ENCODE measurements around the gene SV2B. TPM values are rescaled to one million over a fixed set of nuclear protein-coding genes. Genes with fewer than 3 reads are reported as not detected.

SV2B gene
- polyA plus RNA-seq, 1 donor: 3.9 TPM

- DNase-seq: peak; percentile 16
These were observed 4.1 kb downstream of the SV2B start for GRCh38 chr15:91104111-91104510.

GRCh38 chr15:91108421-91108820, 8.4 kb downstream of the SV2B start:
- DNase-seq: no peak

GRCh38 chr15:91109885-91110284, 9.8 kb downstream of the SV2B start:
- no peak for DNase-seq

GRCh38 chr15:91110407-91110806, 10.3 kb downstream of the SV2B start:
- no peak for DNase-seq

GRCh38 chr15:91113030-91113429, 13.0 kb downstream of the SV2B start:
- no peak for DNase-seq

GRCh38 chr15:91114301-91114700, 14.2 kb downstream of the SV2B start:
- DNase-seq: no peak

GRCh38 chr15:91116113-91117067, 16.3 kb downstream of the SV2B start:
- peak; percentile 9 for DNase-seq

- DNase-seq: no peak
These were observed 17.3 kb downstream of the SV2B start for GRCh38 chr15:91117375-91117774.

- no peak for DNase-seq
These were observed 18.9 kb downstream of the SV2B start for GRCh38 chr15:91118817-91119590.

GRCh38 chr15:91122296-91122695, 22.2 kb downstream of the SV2B start:
- no peak for DNase-seq

GRCh38 chr15:91124132-91124531, 24.1 kb downstream of the SV2B start:
- no peak for DNase-seq

- DNase-seq: no peak
These were observed 25.1 kb downstream of the SV2B start for GRCh38 chr15:91125162-91125561.

GRCh38 chr15:91126080-91126479, 26.0 kb downstream of the SV2B start:
- no peak for DNase-seq

- DNase-seq: no peak
These were observed 27.3 kb downstream of the SV2B start for GRCh38 chr15:91127236-91127955.

GRCh38 chr15:91128016-91128415, 28.0 kb downstream of the SV2B start:
- no peak for DNase-seq

GRCh38 chr15:91129436-91129835, 29.4 kb downstream of the SV2B start:
- DNase-seq: no peak

- no peak for DNase-seq
These were observed 32.0 kb downstream of the SV2B start for GRCh38 chr15:91132079-91132478.

GRCh38 chr15:91133511-91133910, 33.5 kb downstream of the SV2B start:
- DNase-seq: no peak

- DNase-seq: no peak
These were observed 35.4 kb downstream of the SV2B start for GRCh38 chr15:91135201-91136130.

- DNase-seq: no peak
These were observed 36.4 kb downstream of the SV2B start for GRCh38 chr15:91136386-91136923.

GRCh38 chr15:91140601-91141000, 40.5 kb downstream of the SV2B start:
- no peak for DNase-seq

All from hindlimb muscle (tissue), 1 donor.